Gastroesophageal sphincter (tissue), 4 donors: ENCODE results near the gene BRD8. TPM values are rescaled to one million over a fixed set of nuclear protein-coding genes. Genes with fewer than 3 reads are reported as not detected.
"Not testable (repeated sequence)": the region's sequence is repeated elsewhere in the genome, so short reads cannot be mapped to it uniquely, and the experiment has no call there.

ENCODE experiments used
- ATAC-seq: fragments of 150-250 bp; one replicate; pipeline ENCODE4 v1.9.1; 2016; ENCODE audit warnings: mild to moderate bottlenecking, moderate library complexity
- H3K27ac ChIP-seq, 4 donors: fragments of 200-600 bp; sonication (generic) in 3 of 4; 1 replicate in 3 of 4; 2 replicates in 1 of 4; pipeline ENCODE4 v1.5.1; 2016 to 2019
- H3K27me3 ChIP-seq: fragments of 200-600 bp; sonication (generic); one replicate; pipeline ENCODE4 v1.5.1; 2019
- H3K36me3 ChIP-seq, 2 donors: fragments of 200-600 bp; sonication (generic); one replicate each; pipeline ENCODE4 v1.5.1; 2019; ENCODE audit warnings: control low read depth in 1 of 2
- H3K4me1 ChIP-seq, 3 donors: fragments of 200-600 bp; sonication (generic); 1 replicate in 2 of 3; 2 replicates in 1 of 3; pipeline ENCODE4 v1.5.1; 2016 to 2019; ENCODE audit warnings: control low read depth in 2 of 3
- H3K4me3 ChIP-seq, 2 donors: fragments of 200-600 bp; sonication (generic); one replicate each; pipeline ENCODE4 v1.5.1; 2019; ENCODE audit warnings: mild to moderate bottlenecking in 1 of 2, moderate library complexity in 1 of 2
- H3K9me3 ChIP-seq, 3 donors: fragments of 200-600 bp; sonication (generic); one replicate each; pipeline ENCODE4 v1.5.1; 2017 to 2019; ENCODE audit warnings: control low read depth in 2 of 3
- EP300 ChIP-seq: sonication (generic); formaldehyde crosslinking; IDR thresholded peaks from one replicate; pipeline ENCODE4 v1.6.1; 2017; ENCODE audit warnings: antibody characterized with exemption, mild to moderate bottlenecking
- POLR2A ChIP-seq, 2 donors: fragments of 450-650 bp; IDR thresholded peaks; one replicate each; pipeline ENCODE4 v1.6.1; 2017; ENCODE audit warnings: antibody characterized with exemption in 2 of 2, mild to moderate bottlenecking in 2 of 2, moderate library complexity in 1 of 2
- POLR2AphosphoS5 ChIP-seq: sonication (generic); formaldehyde crosslinking; IDR thresholded peaks from one replicate; pipeline ENCODE4 v1.6.1; 2017; ENCODE audit warnings: antibody characterized with exemption
- WGBS, 2 donors: methylation state at CpG; one replicate each; pipeline ENCODE4 v1.1.5; 2018; ENCODE audit warnings: low coverage in 1 of 2; 5-methylcytosine and 5-hydroxymethylcytosine counted together
- total RNA-seq, 4 donors: library from RNA; depleted of rRNA; stranded (reverse); fragments of >200 nt; gene quantifications; one replicate each; pipeline ENCODE4 v1.1.0, GENCODE V29; 2016
- TF ChIP-seq, protein P1 (sequence below), 4 experiments: fragments of 200-600 bp in 2 of 4; fragments of 450-650 bp in 2 of 4; sonication (generic) in 1 of 4; IDR thresholded peaks; one replicate each; pipeline ENCODE4 v1.5.1; 2017 to 2019; ENCODE audit warnings: antibody characterized with exemption in 4 of 4, mild to moderate bottlenecking in 2 of 4, moderate library complexity in 2 of 4

The BRD8 gene
- total RNA-seq, 4 donors from 2014 or later, result 33.7 to 50.9 (median 38.9) TPM

DNA sequence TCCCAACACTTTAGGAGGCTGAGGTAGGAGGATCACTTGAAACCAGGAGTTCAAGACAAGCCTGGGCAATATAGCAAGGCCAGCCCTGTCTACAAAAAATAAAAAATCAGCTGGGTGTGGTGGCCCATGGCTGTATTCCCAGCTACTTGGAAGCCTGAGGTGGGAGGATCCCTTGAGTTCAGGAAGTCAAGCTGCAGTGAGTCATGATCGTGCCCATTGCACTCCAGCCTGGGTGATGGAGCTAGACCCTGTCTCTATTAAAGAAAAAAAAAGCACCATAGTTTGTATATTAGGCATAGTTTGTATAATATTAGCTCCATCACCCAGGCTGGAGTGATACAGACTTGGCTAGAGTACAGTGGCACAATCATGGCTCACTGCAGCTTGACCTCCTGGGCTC lies 29.6 kb downstream of the BRD8 start:
- ATAC-seq, result peak; percentile 71
- H3K36me3 ChIP-seq, result no peaks in the 10 kb centered on the region
- TF ChIP-seq, protein P1, sequence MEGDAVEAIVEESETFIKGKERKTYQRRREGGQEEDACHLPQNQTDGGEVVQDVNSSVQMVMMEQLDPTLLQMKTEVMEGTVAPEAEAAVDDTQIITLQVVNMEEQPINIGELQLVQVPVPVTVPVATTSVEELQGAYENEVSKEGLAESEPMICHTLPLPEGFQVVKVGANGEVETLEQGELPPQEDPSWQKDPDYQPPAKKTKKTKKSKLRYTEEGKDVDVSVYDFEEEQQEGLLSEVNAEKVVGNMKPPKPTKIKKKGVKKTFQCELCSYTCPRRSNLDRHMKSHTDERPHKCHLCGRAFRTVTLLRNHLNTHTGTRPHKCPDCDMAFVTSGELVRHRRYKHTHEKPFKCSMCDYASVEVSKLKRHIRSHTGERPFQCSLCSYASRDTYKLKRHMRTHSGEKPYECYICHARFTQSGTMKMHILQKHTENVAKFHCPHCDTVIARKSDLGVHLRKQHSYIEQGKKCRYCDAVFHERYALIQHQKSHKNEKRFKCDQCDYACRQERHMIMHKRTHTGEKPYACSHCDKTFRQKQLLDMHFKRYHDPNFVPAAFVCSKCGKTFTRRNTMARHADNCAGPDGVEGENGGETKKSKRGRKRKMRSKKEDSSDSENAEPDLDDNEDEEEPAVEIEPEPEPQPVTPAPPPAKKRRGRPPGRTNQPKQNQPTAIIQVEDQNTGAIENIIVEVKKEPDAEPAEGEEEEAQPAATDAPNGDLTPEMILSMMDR (IDR thresholded peaks at IDR 0.05), result no peak
- TF ChIP-seq EP300 (no peak), POLR2A (IDR thresholded peaks at IDR 0.05) (no peak), POLR2AphosphoS5 (no peak)
- no peaks in the 10 kb centered on the region for H3K9me3 ChIP-seq
- WGBS, 2 donors, result 14 to 38% methylated on average over 1 of the region's 1 CpG
- H3K27ac ChIP-seq, result no peak overlapping the region
- H3K4me1 ChIP-seq, result no peaks in the 10 kb centered on the region
- no peaks in the 10 kb centered on the region for H3K27me3 ChIP-seq
- no peak overlapping the region for H3K4me3 ChIP-seq

DNA sequence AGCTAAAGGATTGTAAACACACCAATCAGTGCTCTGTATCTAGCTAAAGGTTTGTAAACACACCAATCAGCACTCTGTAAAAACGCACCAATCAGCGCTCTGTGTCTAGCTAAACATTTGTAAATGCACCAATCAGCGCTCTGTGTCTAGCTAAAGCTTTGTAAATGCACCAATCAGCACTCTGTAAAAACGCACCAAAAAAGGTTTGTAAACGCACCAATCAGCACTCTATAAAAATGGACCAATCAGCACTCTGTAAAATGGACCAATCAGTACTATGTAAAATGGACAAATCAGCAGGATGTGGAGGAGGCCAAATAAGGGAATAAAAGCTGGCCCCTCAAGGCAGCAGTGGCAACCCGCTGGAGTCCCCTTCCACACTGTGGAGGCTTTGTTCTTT lies 34.9 kb downstream of the BRD8 start:
- H3K9me3 ChIP-seq, H3K36me3 ChIP-seq: not testable (repeated sequence)
- WGBS, 2 donors, result 93 to 95% methylated on average over 6 of the region's 6 CpGs

GRCh38 chr5:138141734-138142133 lies 36.7 kb downstream of the BRD8 start:
- no peaks in the 10 kb centered on the region for H3K9me3 ChIP-seq

More for the DNA sequence above, 34.9 kb downstream of the BRD8 start:
- H3K4me1 ChIP-seq, H3K27ac ChIP-seq, H3K4me3 ChIP-seq, ATAC-seq, H3K27me3 ChIP-seq: not testable (repeated sequence)

DNA sequence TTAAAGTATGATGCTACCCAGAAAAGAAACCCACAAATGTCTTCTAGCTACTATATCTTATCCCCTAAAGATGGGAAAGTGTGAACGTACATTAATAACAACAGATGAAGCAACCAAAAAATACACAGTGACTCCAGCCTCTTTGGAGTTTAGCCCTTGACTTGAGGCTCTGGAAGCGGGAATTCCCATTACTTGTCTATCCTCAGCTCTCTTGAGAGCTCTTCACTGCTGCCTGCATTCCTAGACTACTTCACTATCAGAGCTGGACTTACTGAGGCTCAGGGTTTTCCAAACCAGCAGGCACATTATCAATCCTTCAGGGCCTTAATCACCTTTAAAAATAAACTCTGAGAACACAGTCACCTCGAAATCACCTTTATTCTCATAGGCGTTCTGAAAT lies 38.2 kb downstream of the BRD8 start:
- 45 to 58% methylated on average over 4 of the region's 4 CpGs for WGBS, 2 donors
- H3K9me3 ChIP-seq, result no peaks in the 10 kb centered on the region
- TF ChIP-seq, protein P1 (IDR thresholded peaks at IDR 0.05), result no peak
- no peak for TF ChIP-seq POLR2A (IDR thresholded peaks at IDR 0.05)
- no peak for TF ChIP-seq EP300
- TF ChIP-seq POLR2AphosphoS5, result no peak
- peaks cover 0 to 7% (median 0%) of the 10 kb centered on the region in 3 donors for H3K4me1 ChIP-seq
- no peaks in the 10 kb centered on the region for H3K36me3 ChIP-seq
- H3K4me3 ChIP-seq, result no peak overlapping the region
- no peak for ATAC-seq
- no peak overlapping the region for H3K27ac ChIP-seq
- no peaks in the 10 kb centered on the region for H3K27me3 ChIP-seq

More at GRCh38 chr5:138141734-138142133, 36.7 kb downstream of the BRD8 start:
- Histone ChIP-seq H3K36me3 (no peaks in the 10 kb centered on the region), H3K4me3 (no peak overlapping the region), H3K4me1 (peaks cover 0 to 7% (median 0%) of the 10 kb centered on the region in 3 donors), H3K27me3 (no peaks in the 10 kb centered on the region), H3K27ac (no peak overlapping the region)
- TF ChIP-seq EP300, result no peak
- TF ChIP-seq, protein P1 (IDR thresholded peaks at IDR 0.05), result no peak
- no peak for TF ChIP-seq POLR2A (IDR thresholded peaks at IDR 0.05)
- no peak for TF ChIP-seq POLR2AphosphoS5
- WGBS, 2 donors, result 63 to 80% methylated on average over 1 of the region's 1 CpG
- no peak for ATAC-seq

DNA sequence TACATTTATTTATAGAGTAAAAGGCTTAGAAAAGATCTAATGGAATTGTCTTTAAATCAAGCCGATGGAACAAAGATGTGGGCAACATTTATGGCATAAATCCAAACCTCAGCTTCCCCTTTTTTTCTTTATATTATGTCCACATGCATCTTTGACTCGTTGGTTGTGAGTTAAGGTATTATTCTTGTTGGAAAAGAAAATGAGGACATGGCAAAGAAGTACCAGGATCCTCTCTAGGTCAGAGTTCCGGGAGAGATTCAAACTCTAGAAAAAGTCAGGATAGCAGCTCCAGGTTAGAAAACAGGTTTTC lies 38.7 kb downstream of the BRD8 start:
- no peak for ATAC-seq
- 31 to 58% methylated on average over 2 to 3 of the region's 3 CpGs for WGBS, 2 donors
- H3K4me3 ChIP-seq, result peak overlapping the region in 1 of 2 donors; percentile 61
- no peak overlapping the region for H3K27ac ChIP-seq
- TF ChIP-seq POLR2A (IDR thresholded peaks at IDR 0.05) (no peak), POLR2AphosphoS5 (no peak), EP300 (no peak)
- TF ChIP-seq, protein P1 (IDR thresholded peaks at IDR 0.05), result no peak
- H3K9me3 ChIP-seq, result no peaks in the 10 kb centered on the region
- no peaks in the 10 kb centered on the region for H3K36me3 ChIP-seq
- peaks cover 0 to 7% (median 0%) of the 10 kb centered on the region in 3 donors for H3K4me1 ChIP-seq
- H3K27me3 ChIP-seq, result no peaks in the 10 kb centered on the region
